ENCODE data around the gene SPATA31C2.
A peak's percentile ranks its signal among the peaks of the same experiment; 100 is the strongest.

SPATA31C2 gene

GRCh38 chr9:88174324-88174723, 36.0 kb upstream of the SPATA31C2 start:
- Histone ChIP-seq H3K9me3 (ENCODE audit: severe bottlenecking) (no peaks in the 10 kb centered on the region), H3K4me1 (ENCODE audit: insufficient read depth, poor library complexity, severe bottlenecking) (no peaks in the 10 kb centered on the region), H3K27ac (ENCODE audit: poor library complexity, severe bottlenecking) (no peak overlapping the region), H3K36me3 (ENCODE audit: low read depth) (no peaks in the 10 kb centered on the region), H3K27me3 (ENCODE audit: insufficient read depth, poor library complexity, severe bottlenecking) (no peaks in the 10 kb centered on the region), H3K4me3 (ENCODE audit: severe bottlenecking) (no peak overlapping the region)
- ATAC-seq (ENCODE audit: low read depth) (peak; percentile 46; the same call in 1 of the 3 replicates), DNase-seq (ENCODE audit: low spot score) (no peak)
- TF ChIP-seq CTCF (IDR thresholded peaks at IDR 0.05; ENCODE audit: poor library complexity, severe bottlenecking): no peak

GRCh38 chr9:88173378-88173999, 35.2 kb upstream of the SPATA31C2 start:
- H3K36me3 ChIP-seq (ENCODE audit: low read depth): no peaks in the 10 kb centered on the region
- no peaks in the 10 kb centered on the region for H3K27me3 ChIP-seq (ENCODE audit: insufficient read depth, poor library complexity, severe bottlenecking)
- no peaks in the 10 kb centered on the region for H3K9me3 ChIP-seq (ENCODE audit: severe bottlenecking)
- TF ChIP-seq CTCF (IDR thresholded peaks at IDR 0.05; ENCODE audit: poor library complexity, severe bottlenecking): peak; percentile 94
- no peak for DNase-seq (ENCODE audit: low spot score)
- H3K4me3 ChIP-seq (ENCODE audit: severe bottlenecking): no peak overlapping the region
- peak; percentile 63; the same call in 2 of the 3 replicates for ATAC-seq (ENCODE audit: low read depth)
- H3K27ac ChIP-seq (ENCODE audit: poor library complexity, severe bottlenecking): no peak overlapping the region
- H3K4me1 ChIP-seq (ENCODE audit: insufficient read depth, poor library complexity, severe bottlenecking): no peaks in the 10 kb centered on the region

GRCh38 chr9:88169700-88170099, 31.4 kb upstream of the SPATA31C2 start:
- Histone ChIP-seq H3K4me1 (ENCODE audit: insufficient read depth, poor library complexity, severe bottlenecking) (no peaks in the 10 kb centered on the region), H3K36me3 (ENCODE audit: low read depth) (no peaks in the 10 kb centered on the region), H3K27ac (ENCODE audit: poor library complexity, severe bottlenecking) (no peak overlapping the region), H3K9me3 (ENCODE audit: severe bottlenecking) (no peaks in the 10 kb centered on the region), H3K4me3 (ENCODE audit: severe bottlenecking) (no peak overlapping the region), H3K27me3 (ENCODE audit: insufficient read depth, poor library complexity, severe bottlenecking) (no peaks in the 10 kb centered on the region)
- no peak for TF ChIP-seq CTCF (IDR thresholded peaks at IDR 0.05; ENCODE audit: poor library complexity, severe bottlenecking)
- ATAC-seq (ENCODE audit: low read depth): no peak
- DNase-seq (ENCODE audit: low spot score): no peak

GRCh38 chr9:88168564-88168963, 30.3 kb upstream of the SPATA31C2 start:
- H3K4me1 ChIP-seq (ENCODE audit: insufficient read depth, poor library complexity, severe bottlenecking): no peaks in the 10 kb centered on the region
- no peaks in the 10 kb centered on the region for H3K9me3 ChIP-seq (ENCODE audit: severe bottlenecking)
- no peak overlapping the region for H3K27ac ChIP-seq (ENCODE audit: poor library complexity, severe bottlenecking)
- no peaks in the 10 kb centered on the region for H3K27me3 ChIP-seq (ENCODE audit: insufficient read depth, poor library complexity, severe bottlenecking)
- ATAC-seq (ENCODE audit: low read depth) (no peak), DNase-seq (ENCODE audit: low spot score) (no peak)
- TF ChIP-seq CTCF (IDR thresholded peaks at IDR 0.05; ENCODE audit: poor library complexity, severe bottlenecking): no peak
- no peak overlapping the region for H3K4me3 ChIP-seq (ENCODE audit: severe bottlenecking)
- H3K36me3 ChIP-seq (ENCODE audit: low read depth): no peaks in the 10 kb centered on the region

GRCh38 chr9:88166660-88167059, 28.4 kb upstream of the SPATA31C2 start:
- ATAC-seq (ENCODE audit: low read depth) (no peak), DNase-seq (ENCODE audit: low spot score) (no peak)
- no peaks in the 10 kb centered on the region for H3K9me3 ChIP-seq (ENCODE audit: severe bottlenecking)
- no peaks in the 10 kb centered on the region for H3K4me1 ChIP-seq (ENCODE audit: insufficient read depth, poor library complexity, severe bottlenecking)
- no peaks in the 10 kb centered on the region for H3K27me3 ChIP-seq (ENCODE audit: insufficient read depth, poor library complexity, severe bottlenecking)
- H3K27ac ChIP-seq (ENCODE audit: poor library complexity, severe bottlenecking): no peak overlapping the region
- no peaks in the 10 kb centered on the region for H3K36me3 ChIP-seq (ENCODE audit: low read depth)
- no peak overlapping the region for H3K4me3 ChIP-seq (ENCODE audit: severe bottlenecking)
- no peak for TF ChIP-seq CTCF (IDR thresholded peaks at IDR 0.05; ENCODE audit: poor library complexity, severe bottlenecking)
